H9 (cell line): ENCODE measurements around the gene OR4N2. TPM values are rescaled to one million over a fixed set of nuclear protein-coding genes. Genes with fewer than 3 reads are reported as not detected.

Experiments used
- DNase-seq: peaks from one replicate; pipeline ENCODE4 v3.0.0-alpha.2; 2017
- H2AFZ ChIP-seq: one replicate; pipeline ENCODE4 v1.6.1; 2013; ENCODE audit warnings: mild to moderate bottlenecking, low read length, control low read depth, moderate library complexity
- H2AK5ac ChIP-seq: 2 replicates; pipeline ENCODE4 v1.6.1; 2013; ENCODE audit warnings: low read length, control low read depth, mixed read lengths; ENCODE audit not compliant: insufficient read length
- H2BK120ac ChIP-seq: one replicate; pipeline ENCODE4 v1.6.1; 2013; ENCODE audit warnings: low read depth, mild to moderate bottlenecking, low read length, control low read depth, inconsistent platforms; ENCODE audit not compliant: poor library complexity, severe bottlenecking
- H2BK12ac ChIP-seq: 2 replicates; pipeline ENCODE4 v1.6.1; 2013; ENCODE audit warnings: low read length, control low read depth, mixed read lengths, low read depth; ENCODE audit not compliant: insufficient read length
- H2BK15ac ChIP-seq: 2 replicates; pipeline ENCODE4 v1.6.1; 2013; ENCODE audit warnings: low read depth, low read length, control low read depth
- H2BK20ac ChIP-seq: one replicate; pipeline ENCODE4 v1.6.1; 2013; ENCODE audit warnings: low read depth, mild to moderate bottlenecking, low read length, control low read depth, inconsistent platforms; ENCODE audit not compliant: poor library complexity, severe bottlenecking
- H2BK5ac ChIP-seq: 2 replicates; pipeline ENCODE4 v1.6.1; 2013; ENCODE audit warnings: low read length, control low read depth, mixed read lengths; ENCODE audit not compliant: insufficient read length
- H3K14ac ChIP-seq: 2 replicates; pipeline ENCODE4 v1.6.1; 2013; ENCODE audit warnings: low read length, control low read depth; ENCODE audit not compliant: insufficient read depth
- H3K18ac ChIP-seq: 2 replicates; pipeline ENCODE4 v1.6.1; 2013; ENCODE audit warnings: low read depth, mild to moderate bottlenecking, mixed read lengths, low read length, control low read depth; ENCODE audit not compliant: insufficient read length
- H3K23ac ChIP-seq: 2 replicates; pipeline ENCODE4 v1.6.1; 2013; ENCODE audit warnings: low read length, control low read depth, mixed read lengths, low read depth; ENCODE audit not compliant: insufficient read length
- H3K23me2 ChIP-seq: 2 replicates; pipeline ENCODE4 v1.6.1; 2013; ENCODE audit warnings: low read depth, mild to moderate bottlenecking, mixed read lengths, low read length, control low read depth; ENCODE audit not compliant: insufficient read length, poor library complexity, severe bottlenecking
- H3K27ac ChIP-seq: 2 replicates; pipeline ENCODE4 v1.5.1; 2013; ENCODE audit warnings: low read length, control low read depth, mixed read lengths, low read depth; ENCODE audit not compliant: insufficient read length
- H3K27me3 ChIP-seq: 2 replicates; pipeline ENCODE4 v1.6.1; 2013; ENCODE audit warnings: low read length, control low read depth, inconsistent platforms; ENCODE audit not compliant: insufficient read depth
- H3K4ac ChIP-seq: 2 replicates; pipeline ENCODE4 v1.6.1; 2013; ENCODE audit warnings: low read depth, mild to moderate bottlenecking, control low read depth, inconsistent platforms, low read length, moderate library complexity
- H3K4me1 ChIP-seq: 2 replicates; pipeline ENCODE4 v1.6.1; 2013; ENCODE audit warnings: low read length, control low read depth, inconsistent platforms; ENCODE audit not compliant: insufficient read depth
- H3K4me2 ChIP-seq: 2 replicates; pipeline ENCODE4 v1.6.1; 2013; ENCODE audit warnings: low read length, control low read depth, mixed read lengths; ENCODE audit not compliant: insufficient read length, insufficient read depth
- H3K56ac ChIP-seq: 2 replicates; pipeline ENCODE4 v1.6.1; 2013; ENCODE audit warnings: low read depth, mild to moderate bottlenecking, mixed read lengths, low read length, control low read depth; ENCODE audit not compliant: insufficient read length
- H3K79me1 ChIP-seq: 2 replicates; pipeline ENCODE4 v1.6.1; 2013; ENCODE audit warnings: low read depth, mild to moderate bottlenecking, moderate library complexity, low read length, control low read depth, inconsistent platforms; ENCODE audit not compliant: insufficient read depth, poor library complexity, severe bottlenecking
- H3K79me2 ChIP-seq: 2 replicates; pipeline ENCODE4 v1.6.1; 2013; ENCODE audit warnings: low read length, control low read depth, inconsistent platforms; ENCODE audit not compliant: insufficient read depth
- H3K9ac ChIP-seq: 2 replicates; pipeline ENCODE4 v1.6.1; 2013; ENCODE audit warnings: low read length, control low read depth, mixed read lengths; ENCODE audit not compliant: insufficient read length; ENCODE audit errors: extremely low read depth
- H3K9me3 ChIP-seq: one replicate; pipeline ENCODE4 v1.6.1; 2013; ENCODE audit warnings: low read depth, low read length, inconsistent platforms; ENCODE audit not compliant: control insufficient read depth
- H3T11ph ChIP-seq: one replicate; pipeline ENCODE4 v1.6.1; 2013; ENCODE audit warnings: mild to moderate bottlenecking, low read length, control low read depth, inconsistent platforms
- H4K20me1 ChIP-seq: one replicate; pipeline ENCODE4 v1.6.1; 2013; ENCODE audit not compliant: control insufficient read depth, insufficient read length, insufficient read depth
- H4K5ac ChIP-seq: 2 replicates; pipeline ENCODE4 v1.6.1; 2013; ENCODE audit warnings: low read depth, mild to moderate bottlenecking, mixed read lengths, low read length, control low read depth; ENCODE audit not compliant: insufficient read length
- H4K8ac ChIP-seq: replicated peaks from 2 replicates; pipeline ENCODE4 v1.6.1; 2013; ENCODE audit warnings: low read length, control low read depth, mixed read lengths, low read depth; ENCODE audit not compliant: insufficient read length
- H4K91ac ChIP-seq: 2 replicates; pipeline ENCODE4 v1.6.1; 2013; ENCODE audit warnings: low read depth, mild to moderate bottlenecking, moderate library complexity, mixed read lengths, low read length, control low read depth; ENCODE audit not compliant: insufficient read length
- H3K27ac Mint-ChIP-seq, 3 experiments: 2 replicates in 2 of 3; 3 replicates in 1 of 3; pipeline ENCODE4 v1.8.0; 2020 to 2021; ENCODE audit warnings: mixed read lengths in 3 of 3, mild to moderate bottlenecking in 1 of 3, moderate library complexity in 1 of 3
- H3K27me3 Mint-ChIP-seq: 2 replicates; pipeline ENCODE4 v1.8.0; 2021; ENCODE audit warnings: low read depth, mild to moderate bottlenecking, moderate library complexity, mixed read lengths
- H3K36me3 Mint-ChIP-seq, 3 experiments: 2 replicates in 2 of 3; 3 replicates in 1 of 3; pipeline ENCODE4 v1.8.0; 2020 to 2021; ENCODE audit warnings: low read depth in 3 of 3, mixed read lengths in 3 of 3; ENCODE audit not compliant: insufficient read depth in 1 of 3
- H3K4me1 Mint-ChIP-seq, 2 experiments: 2 replicates each; pipeline ENCODE4 v1.8.0; 2020; ENCODE audit warnings: mixed read lengths in 2 of 2
- H3K4me3 Mint-ChIP-seq, 2 experiments: 2 replicates in 1 of 2; 3 replicates in 1 of 2; pipeline ENCODE4 v1.8.0; 2020 to 2021; ENCODE audit warnings: mild to moderate bottlenecking in 2 of 2, mixed read lengths in 2 of 2, moderate library complexity in 1 of 2
- H3K9me3 Mint-ChIP-seq, 2 experiments: 2 replicates in 1 of 2; 3 replicates in 1 of 2; pipeline ENCODE4 v1.8.0; 2020; ENCODE audit warnings: mild to moderate bottlenecking in 2 of 2, mixed read lengths in 2 of 2, moderate library complexity in 1 of 2
- CTCF ChIP-seq: fragments of 200-600 bp; sonication (generic); conservative IDR thresholded peaks from 3 replicates; pipeline ENCODE4 v1.8.0; 2021; ENCODE audit warnings: antibody characterized with exemption, mild to moderate bottlenecking
- WGBS: extraction: QIAGEN DNeasy Blood & Tissue Kit; methylation state at CpG from one replicate; pipeline ENCODE4 v1.1.7; 2013; ENCODE audit warnings: missing lambda C conversion rate, low lambda C conversion rate, mixed read lengths; ENCODE audit not compliant: insufficient read length; ENCODE audit errors: extremely low coverage; 5-methylcytosine and 5-hydroxymethylcytosine counted together
- total RNA-seq: library from RNA; stranded (reverse); gene quantifications from 2 replicates; pipeline ENCODE4 v1.2.1, GENCODE V29; 2021

OR4N2 gene
- total RNA-seq, 1 experiment from 2014 or later = not detected

- Histone ChIP-seq H2BK120ac (no peak within 1 kb of the TSS), H2BK20ac (no peak within 1 kb of the TSS), H3K9ac (no peak within 1 kb of the TSS), H2AK5ac (no peak within 1 kb of the TSS), H2BK12ac (no peak within 1 kb of the TSS), H3K4me1 (no peaks in the 10 kb centered on the region), H2BK5ac (no peak within 1 kb of the TSS), H3K4me2 (no peak within 1 kb of the TSS), H4K8ac (no peak within 1 kb of the TSS), H2AFZ (no peak within 1 kb of the TSS), H3K23ac (no peak within 1 kb of the TSS), H4K91ac (no peak within 1 kb of the TSS), H3K79me1 (no peaks in the 10 kb centered on the region), H3K18ac (no peak within 1 kb of the TSS), H3K79me2 (no peaks in the 10 kb centered on the region), H3T11ph (no peak within 1 kb of the TSS), H3K27me3 (no peaks in the 10 kb centered on the region), H3K56ac (no peak within 1 kb of the TSS), H3K23me2 (no peaks in the 10 kb centered on the region), H3K27ac (no peak within 1 kb of the TSS), H3K4ac (no peak within 1 kb of the TSS), H2BK15ac (no peak within 1 kb of the TSS), H4K20me1 (no peaks in the 10 kb centered on the region), H3K9me3 (peaks cover 86% of the 10 kb centered on the region), H4K5ac (no peak within 1 kb of the TSS), H3K14ac (no peak within 1 kb of the TSS)
- Mint-ChIP-seq H3K27me3 (no peaks in the 10 kb centered on the region; the same call in 1 of the 2 replicates), H3K36me3 (peaks cover 6 to 34% (median 18%) of the 10 kb centered on the region in 3 experiments; a peak in 6 of 7 replicates), H3K4me1 (no peaks in the 10 kb centered on the region), H3K4me3 (no peak within 1 kb of the TSS), H3K9me3 (peaks cover 15 to 21% of the 10 kb centered on the region in 2 experiments), H3K27ac (no peak within 1 kb of the TSS)
- no CpG with 5 or more reads among the region's 2 CpGs for WGBS
- TF ChIP-seq CTCF = no peak
- no peak for DNase-seq
Measured at GRCh38 chr14:19874842-19875241, 71.3 kb downstream of the OR4N2 start, which contains the start of gene OR4K2. Gene OR4K2 (plus strand): TSS chr14:19875142. CDS start chr14:19876268, 1,126 bp downstream.
